IgD-negative memory B cell (primary cell): ENCODE measurements around the gene CST9. TPM values are rescaled to one million over a fixed set of nuclear protein-coding genes. Genes with fewer than 3 reads are reported as not detected.
"Not testable (repeated sequence)": the region's sequence is repeated elsewhere in the genome, so short reads cannot be mapped to it uniquely, and the experiment has no call there.

Experiments
- H3K27ac Mint-ChIP-seq, 3 donors: one replicate each; pipeline ENCODE4 v1.8.0; 2020 to 2022; ENCODE audit warnings: mild to moderate bottlenecking in 3 of 3, mixed read lengths in 3 of 3, moderate library complexity in 1 of 3
- H3K27me3 Mint-ChIP-seq: one replicate; pipeline ENCODE4 v1.8.0; 2021; ENCODE audit warnings: mixed read lengths
- H3K36me3 Mint-ChIP-seq: one replicate; pipeline ENCODE4 v1.8.0; 2020; ENCODE audit warnings: mild to moderate bottlenecking, mixed read lengths
- H3K4me1 Mint-ChIP-seq, 3 donors: one replicate each; pipeline ENCODE4 v1.8.0; 2020 to 2022; ENCODE audit warnings: mixed read lengths in 3 of 3, mild to moderate bottlenecking in 1 of 3
- H3K4me3 Mint-ChIP-seq, 4 donors: one replicate each; pipeline ENCODE4 v1.8.0; 2020 to 2022; ENCODE audit warnings: mild to moderate bottlenecking in 4 of 4, mixed read lengths in 4 of 4, moderate library complexity in 3 of 4
- H3K9me3 Mint-ChIP-seq, 3 donors: one replicate each; pipeline ENCODE4 v1.8.0; 2020 to 2021; ENCODE audit warnings: mixed read lengths in 3 of 3, mild to moderate bottlenecking in 1 of 3
- polyA plus RNA-seq: library from polyadenylated mRNA; unstranded; fragments of 300-500 nt; fragmentation: Illumina TruSeq; gene quantifications from one replicate; pipeline ENCODE4 v1.2.3, GENCODE V29; 2021

CST9 gene
- polyA plus RNA-seq, 1 donor from 2014 or later = not detected

DNA sequence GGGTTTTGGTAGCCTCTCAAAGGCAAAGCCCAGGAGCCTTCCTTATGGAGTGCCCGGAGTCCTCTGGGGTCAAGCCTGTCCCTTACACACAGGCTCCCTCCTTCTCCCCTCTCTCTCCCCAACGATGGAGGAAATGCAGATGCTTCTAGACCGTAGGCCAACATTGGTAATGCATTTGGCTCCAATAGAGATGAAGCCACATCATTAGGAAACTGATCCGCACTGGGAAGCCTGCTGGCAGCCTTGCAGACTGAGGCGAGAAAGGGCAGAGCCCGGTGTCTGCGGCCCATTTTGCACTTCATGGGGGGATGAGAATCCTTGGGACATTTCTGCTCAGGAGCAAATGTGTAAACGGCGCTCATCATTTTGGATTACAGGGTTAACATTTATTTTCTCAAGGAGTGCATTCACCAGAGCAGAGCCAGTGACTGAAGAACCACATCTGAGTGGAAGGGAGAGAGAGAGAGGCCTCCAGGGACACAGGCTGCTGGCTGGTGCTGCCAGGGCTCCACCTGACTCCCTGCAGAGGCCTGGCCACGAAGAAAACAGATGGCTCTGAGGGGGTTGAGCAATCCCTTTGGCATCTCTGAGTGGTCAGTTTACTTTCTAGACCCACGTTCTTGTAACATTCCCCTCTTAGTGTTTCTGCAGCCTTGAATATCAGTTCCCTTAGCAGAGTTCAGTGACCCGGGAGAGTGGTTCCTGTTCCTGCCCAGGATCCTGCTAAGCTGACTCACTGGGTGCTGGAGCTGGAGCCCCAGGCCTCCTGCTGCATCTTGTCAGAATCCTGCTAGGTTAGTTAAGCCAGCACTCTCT is 36.4 kb upstream of the CST9 start:
- Mint-ChIP-seq H3K9me3 (peaks cover 0 to 2% (median 0%) of the 10 kb centered on the region in 3 donors), H3K36me3 (no peaks in the 10 kb centered on the region), H3K4me3 (no peak overlapping the region), H3K4me1 (peaks cover 0 to 2% (median 0%) of the 10 kb centered on the region in 3 donors), H3K27me3 (peaks cover 12% of the 10 kb centered on the region), H3K27ac (no peak overlapping the region)

DNA sequence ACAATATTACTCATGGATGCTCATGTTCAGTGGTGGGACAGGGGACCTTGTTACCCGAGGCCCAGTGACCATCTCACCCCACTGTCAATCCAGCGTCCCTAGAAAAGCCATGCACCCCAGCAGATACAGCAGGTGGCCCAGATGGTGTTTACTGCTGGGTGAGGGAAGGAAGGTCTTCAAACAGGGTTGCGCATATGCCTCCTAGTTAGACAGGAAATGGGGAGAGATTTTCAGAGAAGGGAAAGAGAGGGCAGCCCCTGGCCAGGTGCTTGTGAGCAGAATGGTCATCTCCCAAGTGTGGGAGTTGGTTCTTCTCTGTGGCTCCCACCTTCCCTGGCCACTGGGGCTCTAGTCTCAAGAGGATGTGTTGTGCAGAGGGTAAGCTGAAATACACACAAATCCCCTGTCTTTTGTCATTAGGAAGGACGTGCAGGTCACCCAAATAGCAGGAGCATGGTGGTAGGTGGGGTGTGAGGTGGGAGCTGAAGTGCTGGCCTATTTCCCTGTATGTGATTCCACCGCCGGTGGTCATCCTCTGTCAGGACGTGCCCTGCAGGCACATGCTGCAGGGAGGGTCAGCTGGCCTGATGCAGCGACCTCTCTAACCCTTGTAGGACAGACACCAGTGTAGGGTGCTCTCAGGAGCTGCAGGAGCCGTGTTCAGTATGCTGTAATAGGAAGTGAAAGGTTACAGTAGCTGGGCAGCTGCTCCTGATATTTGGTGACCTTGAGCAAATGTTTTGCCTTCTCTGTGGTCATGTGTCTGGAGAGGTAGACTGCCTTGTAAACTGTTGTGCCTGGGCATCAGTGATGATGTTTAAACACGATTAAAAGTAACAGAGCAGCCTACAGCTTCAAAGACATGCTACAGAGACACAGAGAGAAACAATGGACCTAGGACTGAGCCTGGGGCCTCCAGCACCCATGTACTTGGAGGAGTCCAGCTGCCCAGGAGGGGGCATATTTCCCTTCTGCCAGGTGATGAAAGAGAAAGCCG is 35.3 kb upstream of the CST9 start:
- Mint-ChIP-seq H3K4me3 (no peak overlapping the region), H3K4me1 (peaks cover 4 to 6% (median 5%) of the 10 kb centered on the region in 3 donors), H3K9me3 (peaks cover 0 to 2% (median 0%) of the 10 kb centered on the region in 3 donors), H3K27ac (peak overlapping the region in 1 of 3 donors; percentile 53), H3K36me3 (no peaks in the 10 kb centered on the region), H3K27me3 (peaks cover 24% of the 10 kb centered on the region)

DNA sequence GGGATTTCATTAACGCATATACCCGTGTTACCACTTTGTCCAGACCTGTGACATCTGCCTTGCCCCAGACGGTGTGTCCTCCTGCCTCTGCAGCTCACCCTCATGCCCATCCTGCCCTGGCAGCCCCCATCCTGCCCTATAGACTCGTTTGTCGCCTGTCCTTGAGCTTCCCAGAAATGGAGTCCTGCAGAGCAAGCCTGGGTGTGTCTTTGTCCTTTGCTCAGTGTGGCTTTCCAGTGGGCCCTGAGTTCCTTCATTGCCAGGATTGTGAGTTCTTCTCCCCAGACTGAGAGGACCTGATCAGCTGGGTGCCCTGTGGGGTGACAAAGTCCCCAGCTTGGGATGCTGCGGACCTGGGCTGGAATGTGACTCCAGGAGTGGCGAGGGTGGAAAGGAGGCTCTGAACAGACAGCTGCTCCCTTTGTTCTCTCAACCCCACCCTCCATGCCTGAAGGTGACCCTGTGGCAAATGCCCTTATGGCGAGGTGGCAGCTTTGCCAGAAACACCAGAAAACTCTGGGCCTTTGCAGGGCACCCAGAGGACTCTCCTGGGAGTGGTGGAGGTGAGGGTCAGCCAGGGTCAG is 34.4 kb upstream of the CST9 start:
- H3K27ac Mint-ChIP-seq = no peak overlapping the region
- H3K9me3 Mint-ChIP-seq = peaks cover 0 to 2% (median 0%) of the 10 kb centered on the region in 3 donors
- H3K36me3 Mint-ChIP-seq = no peaks in the 10 kb centered on the region
- peaks cover 25% of the 10 kb centered on the region for H3K27me3 Mint-ChIP-seq
- H3K4me3 Mint-ChIP-seq = no peak overlapping the region
- peaks cover 4 to 6% (median 5%) of the 10 kb centered on the region in 3 donors for H3K4me1 Mint-ChIP-seq

DNA sequence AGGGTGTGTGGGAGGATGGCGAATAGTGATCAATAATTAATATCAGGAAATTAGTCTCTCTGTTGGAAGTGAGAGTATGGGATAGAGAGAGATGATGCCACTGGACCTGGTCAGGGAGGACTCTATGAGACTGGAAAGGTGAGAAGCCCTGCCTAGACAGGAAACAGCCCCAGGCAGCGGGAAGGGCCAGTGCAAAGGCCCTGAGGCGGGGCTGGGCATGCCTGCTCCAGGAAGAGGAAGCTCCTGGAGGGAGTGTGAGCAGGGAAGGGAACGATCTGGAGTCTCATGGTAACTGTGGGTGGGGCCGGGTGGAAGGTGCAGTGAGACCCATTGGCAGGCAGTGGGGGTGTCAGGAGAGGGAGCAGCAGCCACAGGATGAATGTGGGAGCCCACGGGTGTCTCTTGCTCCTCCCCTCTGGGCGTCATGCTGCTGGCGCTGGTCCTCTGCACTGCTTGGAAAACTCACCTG is 33.8 kb upstream of the CST9 start:
- peaks cover 0 to 2% (median 0%) of the 10 kb centered on the region in 3 donors for H3K9me3 Mint-ChIP-seq
- H3K4me3 Mint-ChIP-seq = peak overlapping the region in 1 of 4 donors; percentile 83
- peaks cover 25% of the 10 kb centered on the region for H3K27me3 Mint-ChIP-seq
- H3K27ac Mint-ChIP-seq = no peak overlapping the region
- H3K36me3 Mint-ChIP-seq = no peaks in the 10 kb centered on the region
- H3K4me1 Mint-ChIP-seq = peaks cover 4 to 6% (median 5%) of the 10 kb centered on the region in 3 donors

DNA sequence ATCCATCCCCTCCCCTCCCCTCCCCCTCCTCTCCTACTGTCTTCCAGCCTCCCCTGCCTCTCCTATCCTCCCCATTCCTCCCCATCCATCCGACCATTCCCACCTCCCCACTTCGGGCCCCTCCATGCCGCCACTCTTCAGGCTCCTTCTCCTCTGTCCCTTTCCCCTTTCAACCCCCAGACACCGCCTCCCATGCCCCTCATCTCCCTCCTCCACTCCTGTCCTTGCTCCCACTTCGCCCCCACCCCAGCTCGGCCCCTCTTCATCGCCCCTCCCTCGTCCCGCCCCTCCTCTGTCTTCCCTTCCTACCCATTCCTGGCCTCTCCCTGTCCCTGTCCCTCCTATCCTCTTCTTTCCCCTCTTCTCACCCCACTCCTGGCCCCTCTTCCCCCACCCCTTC is 32.6 kb upstream of the CST9 start:
- Mint-ChIP-seq H3K9me3 (no peaks in the 10 kb centered on the region), H3K27me3 (peaks cover 25% of the 10 kb centered on the region), H3K27ac (no peak overlapping the region), H3K36me3 (no peaks in the 10 kb centered on the region), H3K4me3 (no peak overlapping the region), H3K4me1 (peaks cover 2 to 6% (median 5%) of the 10 kb centered on the region in 3 donors)

DNA sequence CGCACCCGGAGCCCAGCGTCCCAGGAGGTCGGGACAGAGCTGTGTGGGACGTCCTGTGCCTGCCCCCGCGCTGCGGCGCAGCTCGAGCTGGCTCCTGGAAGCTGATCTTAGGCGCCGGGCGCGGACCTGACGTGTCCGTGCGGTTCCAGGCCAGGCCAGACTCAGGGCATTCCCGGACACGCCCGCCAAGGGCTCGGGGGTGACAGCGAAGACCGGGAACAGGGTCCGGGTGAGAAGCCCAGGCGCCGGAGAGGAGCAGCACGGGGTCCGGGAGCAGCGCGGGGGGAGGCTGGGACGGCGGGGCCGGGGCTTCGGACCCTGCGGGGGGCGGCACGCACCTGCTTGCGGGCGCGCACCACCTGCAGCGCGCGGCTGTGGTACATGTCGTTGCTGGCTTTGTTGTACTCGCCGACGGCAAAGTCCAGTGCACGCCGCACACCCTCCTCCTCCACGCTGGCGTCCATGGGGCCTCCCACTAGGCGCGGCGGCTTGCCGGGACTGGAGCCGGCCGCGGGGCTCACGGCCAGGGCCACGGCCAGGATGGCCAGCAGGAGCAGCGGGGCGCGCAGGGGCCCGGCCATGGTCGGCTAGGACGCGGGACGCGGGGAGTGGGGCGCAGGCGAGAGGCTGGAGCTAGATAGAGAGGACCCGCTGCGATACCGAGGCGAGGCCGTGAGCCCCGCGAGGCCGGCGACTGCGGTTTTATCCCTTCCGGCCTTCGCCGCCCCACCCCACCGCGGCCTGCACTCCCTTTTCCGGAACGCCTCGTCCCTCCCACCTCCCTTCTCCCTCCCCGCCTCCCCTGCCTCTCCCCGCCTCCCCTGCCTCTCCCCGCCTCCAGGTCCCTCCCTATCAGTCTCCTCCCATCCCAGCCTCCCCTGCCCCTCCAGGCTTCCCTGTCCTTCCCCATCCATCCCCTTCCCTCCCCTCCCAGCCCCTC is 31.8 kb upstream of the CST9 start, which contains the start of gene CST3:
TSS of gene CST3 (minus strand) at position 674 of the 940 bp plus-strand sequence. CDS start at position 581, 93 bp downstream.
- Mint-ChIP-seq H3K4me3 (peak within 1 kb of the TSS in 2 of 4 donors; percentile 55 to 69), H3K27ac (no peak within 1 kb of the TSS), H3K36me3 (no peaks in the 10 kb centered on the region), H3K4me1 (peaks cover 2 to 6% (median 5%) of the 10 kb centered on the region in 3 donors), H3K9me3 (no peaks in the 10 kb centered on the region), H3K27me3 (peaks cover 24% of the 10 kb centered on the region)

DNA sequence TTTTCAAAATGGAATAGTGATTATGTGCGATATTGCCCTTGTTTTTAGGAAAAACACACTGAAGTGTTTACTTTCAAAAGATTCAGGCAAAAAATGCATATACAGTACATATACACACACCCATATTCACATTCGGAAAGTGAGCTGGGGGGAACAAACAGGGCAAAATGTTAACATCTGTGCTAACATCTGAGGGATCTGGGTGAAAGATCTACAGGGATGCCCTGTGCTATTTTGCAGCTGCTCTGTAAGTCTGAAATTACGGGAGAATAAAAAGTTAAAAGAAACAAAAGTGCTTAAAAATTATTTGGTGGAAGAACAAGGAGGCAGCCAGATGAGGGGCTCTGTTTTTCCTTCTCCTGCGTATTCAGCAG is 31.2 kb upstream of the CST9 start:
- Mint-ChIP-seq H3K36me3 (no peaks in the 10 kb centered on the region), H3K4me1 (peaks cover 2 to 6% (median 5%) of the 10 kb centered on the region in 3 donors), H3K27ac (no peak overlapping the region), H3K4me3 (peak overlapping the region in 1 of 4 donors; percentile 69), H3K27me3 (peaks cover 24% of the 10 kb centered on the region), H3K9me3 (no peaks in the 10 kb centered on the region)

DNA sequence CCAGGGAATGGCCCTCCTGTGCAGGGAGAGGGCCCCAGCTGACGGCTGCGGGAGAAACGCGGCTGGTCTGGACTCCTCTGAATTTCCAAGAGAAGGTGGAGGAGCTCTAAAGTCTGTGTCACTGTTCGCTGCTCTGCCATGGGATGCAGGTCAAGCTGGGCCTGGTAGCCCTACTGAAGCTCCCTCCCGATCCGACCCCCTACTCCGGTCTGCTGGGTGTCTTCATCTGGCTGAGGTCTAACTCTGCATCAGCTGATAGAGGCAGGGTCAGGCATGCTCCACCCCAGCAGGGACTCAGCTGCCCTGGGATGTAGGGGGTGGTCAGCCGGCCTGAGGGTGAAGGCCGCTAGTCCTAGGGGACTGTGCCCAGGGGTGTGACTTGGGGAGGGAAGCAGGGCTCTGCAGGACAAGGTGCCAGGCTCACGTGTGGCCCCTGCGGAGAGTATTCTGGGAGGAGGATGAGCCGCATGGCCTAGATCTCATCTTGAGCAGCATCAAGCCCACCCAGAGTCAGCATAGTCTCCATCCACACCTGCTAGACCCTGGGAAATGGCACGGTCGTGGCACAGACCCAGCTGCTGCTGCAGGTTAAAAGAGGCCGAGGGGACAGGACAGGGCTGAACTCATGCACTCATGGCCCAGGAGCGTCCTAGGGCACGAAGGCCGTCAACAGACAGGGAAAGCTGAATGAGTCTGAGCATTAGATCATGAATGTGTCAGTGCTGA is 30.6 kb upstream of the CST9 start:
- peak overlapping the region in 2 of 4 donors; percentile 47 to 69 for H3K4me3 Mint-ChIP-seq
- H3K36me3 Mint-ChIP-seq = no peaks in the 10 kb centered on the region
- H3K27ac Mint-ChIP-seq = no peak overlapping the region
- no peaks in the 10 kb centered on the region for H3K9me3 Mint-ChIP-seq
- peaks cover 2 to 6% (median 5%) of the 10 kb centered on the region in 3 donors for H3K4me1 Mint-ChIP-seq
- H3K27me3 Mint-ChIP-seq = peaks cover 23% of the 10 kb centered on the region

DNA sequence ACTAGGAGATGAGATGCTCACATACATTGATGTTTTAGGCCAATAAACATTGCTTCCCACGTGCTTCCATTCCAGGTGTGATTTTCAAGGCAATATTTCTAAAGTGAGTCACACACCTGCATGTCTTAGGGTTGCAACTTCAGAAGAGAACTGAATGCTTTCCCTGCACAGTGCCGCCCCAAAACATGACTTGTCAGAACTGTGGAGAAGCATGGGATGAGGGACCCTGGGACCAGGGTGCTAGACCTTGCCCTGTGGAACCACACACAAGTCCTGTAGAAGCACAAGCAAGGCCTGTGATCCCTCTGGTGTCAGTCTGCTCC is 30.0 kb upstream of the CST9 start:
- H3K4me3 Mint-ChIP-seq, H3K27ac Mint-ChIP-seq, H3K9me3 Mint-ChIP-seq, H3K36me3 Mint-ChIP-seq, H3K4me1 Mint-ChIP-seq: not testable (repeated sequence)
- H3K27me3 Mint-ChIP-seq = peaks cover 23% of the 10 kb centered on the region

DNA sequence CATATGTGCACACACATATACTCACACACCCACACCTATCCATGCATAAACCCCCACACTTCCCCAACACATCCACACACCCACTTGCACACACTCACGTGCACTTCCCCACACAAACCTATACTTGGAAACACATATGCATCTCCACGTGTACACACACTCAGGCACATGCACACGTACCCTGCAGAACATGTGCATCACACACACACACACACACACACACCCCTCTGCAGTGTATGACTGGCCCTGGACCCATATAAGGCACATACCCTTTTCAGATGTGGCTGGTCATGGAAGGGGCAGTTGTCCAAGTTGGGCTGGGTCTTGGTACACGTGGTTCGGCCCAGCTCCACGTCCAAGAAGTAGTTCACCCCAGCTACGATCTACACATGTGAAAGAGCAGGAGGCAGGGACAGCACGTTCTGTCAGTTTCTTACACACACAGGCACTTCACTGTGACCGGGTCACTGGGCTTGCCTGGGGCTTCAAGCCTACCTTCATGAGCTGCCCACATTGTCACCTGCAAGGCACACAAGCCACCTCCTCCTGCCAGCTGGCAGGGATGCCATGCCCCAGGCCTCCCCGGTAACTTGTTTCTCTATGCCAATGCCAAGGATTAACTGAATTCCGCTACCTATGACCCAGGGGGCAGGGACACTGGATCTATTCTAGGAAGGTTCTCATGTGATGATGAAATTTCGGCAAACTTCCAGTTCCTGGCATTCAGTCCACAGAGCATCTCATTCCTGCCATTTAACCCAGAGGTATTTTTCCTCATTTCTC is 29.5 kb upstream of the CST9 start:
- H3K27ac Mint-ChIP-seq = no peak overlapping the region
- no peaks in the 10 kb centered on the region for H3K36me3 Mint-ChIP-seq
- no peak overlapping the region for H3K4me3 Mint-ChIP-seq
- peaks cover 25% of the 10 kb centered on the region for H3K27me3 Mint-ChIP-seq
- H3K9me3 Mint-ChIP-seq = no peaks in the 10 kb centered on the region
- peaks cover 2 to 6% (median 5%) of the 10 kb centered on the region in 3 donors for H3K4me1 Mint-ChIP-seq

DNA sequence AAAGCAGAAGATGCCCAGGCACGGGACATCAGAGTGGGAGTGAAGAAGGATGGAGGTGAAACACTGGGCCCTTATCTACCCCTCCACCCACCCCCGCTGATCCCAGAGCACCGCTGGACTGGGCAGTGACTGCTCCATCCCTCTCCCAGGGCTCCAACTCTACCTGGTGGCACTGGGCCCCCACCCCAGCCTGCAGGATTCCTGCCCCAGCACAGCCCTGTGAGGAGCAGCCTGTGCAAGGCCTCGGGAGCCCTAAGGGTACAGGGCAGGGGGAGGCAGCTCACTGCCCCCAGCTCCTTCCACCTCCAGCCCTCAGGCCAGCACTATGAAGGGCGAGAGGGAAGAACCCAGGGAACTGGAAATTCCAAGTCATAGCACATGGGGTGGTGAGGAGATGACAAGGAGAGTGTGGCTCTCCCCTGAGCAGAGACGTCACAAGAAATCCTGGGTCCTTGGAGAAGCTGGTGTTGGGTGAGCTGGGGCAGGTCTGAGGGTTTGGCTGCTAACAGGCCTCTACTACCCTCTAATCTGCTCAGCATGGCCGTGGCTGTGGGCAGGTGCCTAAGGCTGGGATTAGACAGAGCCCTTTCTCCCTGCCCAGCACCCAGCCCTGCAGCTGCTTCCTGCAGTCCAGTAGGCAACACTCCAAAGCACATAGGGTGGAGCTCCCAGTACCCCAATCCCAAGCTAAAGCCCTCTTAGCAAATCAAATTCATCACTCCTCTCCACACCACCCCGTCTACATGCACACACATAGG is 28.5 kb upstream of the CST9 start:
- Mint-ChIP-seq H3K4me3 (no peak overlapping the region), H3K27ac (no peak overlapping the region), H3K9me3 (no peaks in the 10 kb centered on the region), H3K4me1 (peaks cover 2 to 6% (median 5%) of the 10 kb centered on the region in 3 donors), H3K27me3 (peaks cover 23% of the 10 kb centered on the region), H3K36me3 (no peaks in the 10 kb centered on the region)
